Measurements from ENCODE around the gene AOPEP. TPM values are rescaled to one million over a fixed set of nuclear protein-coding genes. Genes with fewer than 3 reads are reported as not detected.

The AOPEP gene
- total RNA-seq, 2 experiments from 2014 or later: 6.9 to 7.0 TPM

DNA sequence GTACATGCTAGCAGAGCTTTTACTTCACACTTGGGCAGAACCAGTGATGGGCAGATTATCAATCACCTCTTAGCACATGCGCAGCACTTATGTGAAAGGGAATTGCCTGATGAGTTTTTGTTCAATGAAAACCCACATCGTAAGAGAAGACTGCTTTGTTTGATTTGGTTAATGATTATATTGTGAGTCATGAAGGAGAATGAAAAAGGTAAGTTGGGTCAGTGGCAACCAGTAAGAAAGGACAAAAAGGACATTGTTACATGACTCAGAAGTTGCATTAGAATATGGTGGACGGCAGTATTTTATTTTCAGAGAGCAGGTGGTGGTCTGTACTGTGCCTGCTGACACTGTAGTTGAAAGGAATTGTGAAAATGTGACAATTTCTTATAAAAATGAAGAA lies 127.4 kb downstream of the AOPEP start:
- Histone ChIP-seq H3K27me3 (ENCODE audit: control insufficient read depth in 1 of 2, insufficient read depth in 2 of 2, low read length in 2 of 2) (no peaks in the 10 kb centered on the region), H3K36me3 (ENCODE audit: insufficient read depth, low read length) (no peaks in the 10 kb centered on the region), H3K4me3 (ENCODE audit: low read length) (no peak overlapping the region), H3K4me1 (ENCODE audit: insufficient read depth, low read length) (no peaks in the 10 kb centered on the region), H3K9me3 (ENCODE audit: control insufficient read depth in 1 of 2, insufficient read depth in 1 of 2, low read length in 2 of 2) (no peaks in the 10 kb centered on the region), H3K27ac (ENCODE audit: low read depth in 1 of 2, low read length in 2 of 2) (no peak overlapping the region)
- TF ChIP-seq, protein P1, sequence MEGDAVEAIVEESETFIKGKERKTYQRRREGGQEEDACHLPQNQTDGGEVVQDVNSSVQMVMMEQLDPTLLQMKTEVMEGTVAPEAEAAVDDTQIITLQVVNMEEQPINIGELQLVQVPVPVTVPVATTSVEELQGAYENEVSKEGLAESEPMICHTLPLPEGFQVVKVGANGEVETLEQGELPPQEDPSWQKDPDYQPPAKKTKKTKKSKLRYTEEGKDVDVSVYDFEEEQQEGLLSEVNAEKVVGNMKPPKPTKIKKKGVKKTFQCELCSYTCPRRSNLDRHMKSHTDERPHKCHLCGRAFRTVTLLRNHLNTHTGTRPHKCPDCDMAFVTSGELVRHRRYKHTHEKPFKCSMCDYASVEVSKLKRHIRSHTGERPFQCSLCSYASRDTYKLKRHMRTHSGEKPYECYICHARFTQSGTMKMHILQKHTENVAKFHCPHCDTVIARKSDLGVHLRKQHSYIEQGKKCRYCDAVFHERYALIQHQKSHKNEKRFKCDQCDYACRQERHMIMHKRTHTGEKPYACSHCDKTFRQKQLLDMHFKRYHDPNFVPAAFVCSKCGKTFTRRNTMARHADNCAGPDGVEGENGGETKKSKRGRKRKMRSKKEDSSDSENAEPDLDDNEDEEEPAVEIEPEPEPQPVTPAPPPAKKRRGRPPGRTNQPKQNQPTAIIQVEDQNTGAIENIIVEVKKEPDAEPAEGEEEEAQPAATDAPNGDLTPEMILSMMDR (IDR thresholded peaks at IDR 0.05): no peak
- ChIA-PET CTCF (no interaction called here), POLR2A (no interaction called here)
- DNase-seq: no peak
- no peak for ATAC-seq (ENCODE audit: poor library complexity)
- Mint-ChIP-seq H3K4me1 (ENCODE audit: low read depth) (no peaks in the 10 kb centered on the region), H3K4me3 (no peak overlapping the region), H3K27ac (no peak overlapping the region), H3K9me3 (peaks cover 4% of the 10 kb centered on the region), H3K27me3 (no peaks in the 10 kb centered on the region), H3K36me3 (ENCODE audit: low read depth) (no peaks in the 10 kb centered on the region)
- intact Hi-C loops (cut with DNase I, micrococcal nuclease): no loop called here

DNA sequence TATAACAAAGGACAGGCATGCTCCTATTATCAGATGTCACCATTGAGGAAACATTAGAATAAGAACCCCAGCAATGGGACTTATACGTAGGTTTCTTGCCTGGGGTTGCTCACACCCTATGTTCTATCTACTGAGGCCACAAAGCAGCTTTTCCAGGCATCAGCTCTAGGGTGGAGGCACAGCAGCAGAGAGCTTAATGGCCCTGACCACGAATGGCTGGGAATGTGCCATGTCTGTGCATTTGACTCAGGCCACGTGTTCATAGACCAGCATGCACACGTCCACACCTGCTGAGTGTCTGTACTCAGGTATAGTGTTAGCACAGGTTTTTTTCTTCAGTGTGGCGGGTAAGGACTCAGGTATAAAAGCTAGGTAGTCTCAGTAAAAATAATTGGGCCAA lies 129.4 kb downstream of the AOPEP start:
- CTCF ChIA-PET: no interaction called here
- Histone ChIP-seq H3K36me3 (ENCODE audit: insufficient read depth, low read length) (no peaks in the 10 kb centered on the region), H3K4me3 (ENCODE audit: low read length) (no peak overlapping the region), H3K27me3 (ENCODE audit: control insufficient read depth in 1 of 2, insufficient read depth in 2 of 2, low read length in 2 of 2) (no peaks in the 10 kb centered on the region), H3K9me3 (ENCODE audit: control insufficient read depth in 1 of 2, insufficient read depth in 1 of 2, low read length in 2 of 2) (no peaks in the 10 kb centered on the region), H3K4me1 (ENCODE audit: insufficient read depth, low read length) (peaks cover 12% of the 10 kb centered on the region), H3K27ac (ENCODE audit: low read depth in 1 of 2, low read length in 2 of 2) (no peak overlapping the region)
- H3K36me3 Mint-ChIP-seq (ENCODE audit: low read depth): no peaks in the 10 kb centered on the region
- H3K9me3 Mint-ChIP-seq: peaks cover 4% of the 10 kb centered on the region
- POLR2A ChIA-PET: interaction anchor here (1.1 kb wide), 1 partner anchor 15 kb away, joined by 3 read pairs; no protein-coding TSS in a partner anchor
- DNase-seq (no peak), ATAC-seq (ENCODE audit: poor library complexity) (no peak)
- no peaks in the 10 kb centered on the region for H3K27me3 Mint-ChIP-seq
- TF ChIP-seq, protein P1 (IDR thresholded peaks at IDR 0.05): no peak
- no peak overlapping the region for H3K4me3 Mint-ChIP-seq
- no peak overlapping the region for H3K27ac Mint-ChIP-seq
- H3K4me1 Mint-ChIP-seq (ENCODE audit: low read depth): peaks cover 17% of the 10 kb centered on the region
- intact Hi-C loops (cut with DNase I, micrococcal nuclease): no loop called here

DNA sequence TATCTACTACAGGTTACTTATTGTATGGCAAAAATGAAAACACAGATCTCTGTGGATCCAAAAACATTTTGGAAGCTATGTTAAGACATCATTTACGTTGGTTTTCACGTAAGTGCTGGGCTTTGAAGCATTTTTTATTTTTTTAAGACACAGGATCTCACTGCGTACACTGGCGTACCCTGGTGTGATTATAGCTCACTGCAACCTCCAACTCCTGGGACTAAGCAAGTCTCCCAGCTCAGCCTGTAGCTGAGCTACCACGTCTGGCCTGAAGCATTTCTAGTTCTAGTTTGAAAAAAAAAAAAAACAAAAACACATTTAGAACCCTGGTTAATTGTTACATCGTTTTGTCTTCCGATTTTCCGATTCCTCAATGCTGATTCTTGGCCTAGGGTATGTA lies 131.3 kb downstream of the AOPEP start:
- Histone ChIP-seq H3K27me3 (ENCODE audit: control insufficient read depth in 1 of 2, insufficient read depth in 2 of 2, low read length in 2 of 2) (no peaks in the 10 kb centered on the region), H3K4me1 (ENCODE audit: insufficient read depth, low read length) (peaks cover 29% of the 10 kb centered on the region), H3K36me3 (ENCODE audit: insufficient read depth, low read length) (no peaks in the 10 kb centered on the region), H3K27ac (ENCODE audit: low read depth in 1 of 2, low read length in 2 of 2) (no peak overlapping the region), H3K4me3 (ENCODE audit: low read length) (no peak overlapping the region), H3K9me3 (ENCODE audit: control insufficient read depth in 1 of 2, insufficient read depth in 1 of 2, low read length in 2 of 2) (no peaks in the 10 kb centered on the region)
- intact Hi-C loops (cut with DNase I, micrococcal nuclease): no loop called here
- ChIA-PET CTCF (interaction anchor here (0.7 kb wide), 1 partner anchor 58 kb away, joined by 3 read pairs; no protein-coding TSS in a partner anchor), POLR2A (no interaction called here)
- Mint-ChIP-seq H3K4me1 (ENCODE audit: low read depth) (peaks cover 36% of the 10 kb centered on the region), H3K9me3 (peaks cover 4% of the 10 kb centered on the region), H3K27ac (no peak overlapping the region), H3K4me3 (no peak overlapping the region), H3K27me3 (no peaks in the 10 kb centered on the region), H3K36me3 (ENCODE audit: low read depth) (no peaks in the 10 kb centered on the region)
- TF ChIP-seq, protein P1 (IDR thresholded peaks at IDR 0.05): no peak
- no peak for DNase-seq
- no peak for ATAC-seq (ENCODE audit: poor library complexity)

Measured in CD4-positive, alpha-beta T cell (primary cell).